Gastroesophageal sphincter (tissue), 4 donors: ENCODE results near the gene CIRBP. TPM values are rescaled to one million over a fixed set of nuclear protein-coding genes. Genes with fewer than 3 reads are reported as not detected.

ENCODE experiments used
- ATAC-seq: fragments of 150-250 bp; one replicate; pipeline ENCODE4 v1.9.1; 2016; ENCODE audit warnings: mild to moderate bottlenecking, moderate library complexity
- H3K27ac ChIP-seq, 4 donors: fragments of 200-600 bp; sonication (generic) in 3 of 4; 1 replicate in 3 of 4; 2 replicates in 1 of 4; pipeline ENCODE4 v1.5.1; 2016 to 2019
- H3K27me3 ChIP-seq: fragments of 200-600 bp; sonication (generic); one replicate; pipeline ENCODE4 v1.5.1; 2019
- H3K36me3 ChIP-seq, 2 donors: fragments of 200-600 bp; sonication (generic); one replicate each; pipeline ENCODE4 v1.5.1; 2019; ENCODE audit warnings: control low read depth in 1 of 2
- H3K4me1 ChIP-seq, 3 donors: fragments of 200-600 bp; sonication (generic); 1 replicate in 2 of 3; 2 replicates in 1 of 3; pipeline ENCODE4 v1.5.1; 2016 to 2019; ENCODE audit warnings: control low read depth in 2 of 3
- H3K4me3 ChIP-seq, 2 donors: fragments of 200-600 bp; sonication (generic); one replicate each; pipeline ENCODE4 v1.5.1; 2019; ENCODE audit warnings: mild to moderate bottlenecking in 1 of 2, moderate library complexity in 1 of 2
- H3K9me3 ChIP-seq, 3 donors: fragments of 200-600 bp; sonication (generic); one replicate each; pipeline ENCODE4 v1.5.1; 2017 to 2019; ENCODE audit warnings: control low read depth in 2 of 3
- CTCF ChIP-seq, 4 experiments: fragments of 200-600 bp in 2 of 4; fragments of 450-650 bp in 2 of 4; sonication (generic) in 1 of 4; IDR thresholded peaks; one replicate each; pipeline ENCODE4 v1.5.1; 2017 to 2019; ENCODE audit warnings: antibody characterized with exemption in 4 of 4, mild to moderate bottlenecking in 2 of 4, moderate library complexity in 2 of 4
- EP300 ChIP-seq: sonication (generic); formaldehyde crosslinking; IDR thresholded peaks from one replicate; pipeline ENCODE4 v1.6.1; 2017; ENCODE audit warnings: antibody characterized with exemption, mild to moderate bottlenecking
- POLR2A ChIP-seq, 2 donors: fragments of 450-650 bp; IDR thresholded peaks; one replicate each; pipeline ENCODE4 v1.6.1; 2017; ENCODE audit warnings: antibody characterized with exemption in 2 of 2, mild to moderate bottlenecking in 2 of 2, moderate library complexity in 1 of 2
- POLR2AphosphoS5 ChIP-seq: sonication (generic); formaldehyde crosslinking; IDR thresholded peaks from one replicate; pipeline ENCODE4 v1.6.1; 2017; ENCODE audit warnings: antibody characterized with exemption
- WGBS, 2 donors: methylation state at CpG; one replicate each; pipeline ENCODE4 v1.1.5; 2018; ENCODE audit warnings: low coverage in 1 of 2; 5-methylcytosine and 5-hydroxymethylcytosine counted together
- total RNA-seq, 4 donors: library from RNA; depleted of rRNA; stranded (reverse); fragments of >200 nt; gene quantifications; one replicate each; pipeline ENCODE4 v1.1.0, GENCODE V29; 2016

CIRBP gene
- total RNA-seq, 4 donors from 2014 or later: 350 to 708 (median 559) TPM

DNA sequence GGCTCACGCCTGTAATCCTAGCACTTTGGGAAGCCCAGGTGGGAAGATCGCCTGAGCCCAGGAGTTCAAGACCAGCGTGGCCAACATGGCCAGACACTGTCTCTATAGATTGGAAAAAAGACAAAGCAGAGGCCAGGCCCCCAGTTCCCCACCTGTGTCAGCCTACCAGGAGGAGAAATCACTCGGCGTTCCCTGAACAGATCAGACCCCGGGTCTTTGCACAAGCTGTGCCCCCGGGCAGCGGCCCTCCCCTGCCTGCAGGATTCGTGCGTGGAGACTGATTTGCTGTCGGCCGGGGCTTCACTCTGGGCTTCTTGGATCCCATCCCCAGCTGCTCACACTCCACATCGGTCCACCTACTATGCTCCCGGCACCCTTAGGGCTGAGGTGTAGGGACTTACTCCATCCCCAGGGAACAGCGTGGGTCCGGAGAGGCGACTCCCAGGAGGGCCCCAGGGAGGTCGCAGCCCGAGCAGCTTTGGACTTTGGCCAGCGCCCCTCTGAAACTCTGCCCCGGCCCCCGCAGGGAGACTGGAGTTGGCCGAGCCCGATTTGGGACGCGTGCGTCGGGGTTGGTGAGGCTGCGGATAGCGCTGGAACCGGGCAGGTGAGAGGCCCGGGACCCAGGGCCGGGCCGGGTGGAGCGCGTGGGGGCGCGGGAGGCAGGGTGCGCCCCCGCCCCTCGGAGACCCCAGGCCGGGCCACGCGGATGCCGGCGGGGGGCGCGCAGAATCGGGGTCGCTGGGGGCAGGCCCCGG lies 16.0 kb downstream of the CIRBP start:
- Histone ChIP-seq H3K9me3 (no peaks in the 10 kb centered on the region), H3K27me3 (peaks cover 73% of the 10 kb centered on the region), H3K36me3 (no peaks in the 10 kb centered on the region), H3K4me3 (peak overlapping the region in 1 of 2 donors; percentile 37), H3K4me1 (peaks cover 0 to 26% (median 3%) of the 10 kb centered on the region in 3 donors), H3K27ac (no peak overlapping the region)
- TF ChIP-seq CTCF (IDR thresholded peaks at IDR 0.05) (no peak), POLR2AphosphoS5 (no peak), EP300 (no peak), POLR2A (IDR thresholded peaks at IDR 0.05) (no peak)
- WGBS, 2 donors: 50 to 67% methylated on average over 2 to 7 of the region's 51 CpGs
- no peak for ATAC-seq

DNA sequence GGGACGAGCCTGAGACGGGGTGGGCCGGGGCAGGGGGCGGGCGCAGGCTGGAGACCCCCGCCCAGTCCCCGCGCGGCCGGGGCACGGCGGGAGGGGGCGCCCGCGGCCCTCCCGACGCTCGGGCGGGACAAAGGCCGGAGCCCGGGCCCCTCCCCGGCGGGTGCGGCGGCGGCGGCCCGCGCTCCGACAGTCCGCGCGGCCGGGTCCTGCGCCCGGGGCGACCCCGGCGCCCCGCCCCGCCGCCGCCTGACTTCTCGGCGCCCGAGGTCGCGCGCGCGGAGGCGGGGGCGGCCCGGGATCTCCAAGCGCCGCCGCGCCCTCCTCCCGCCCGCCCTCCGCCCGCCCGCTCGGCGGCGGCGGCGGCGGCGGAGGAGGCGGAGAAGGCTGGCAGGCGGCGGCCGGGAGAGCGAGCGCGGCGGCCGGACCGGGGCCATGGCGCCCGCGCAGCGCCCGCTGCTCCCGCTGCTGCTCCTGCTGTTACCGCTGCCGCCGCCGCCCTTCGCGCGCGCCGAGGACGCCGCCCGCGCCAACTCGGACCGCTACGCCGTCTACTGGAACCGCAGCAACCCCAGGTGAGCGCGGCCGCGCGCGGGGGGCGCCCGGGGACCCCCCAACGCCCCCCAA lies 16.7 kb downstream of the CIRBP start, which contains the start of gene EFNA2:
Gene EFNA2, plus strand, starts transcription at position 137 of the 624 bp plus-strand sequence. Its CDS starts 296 bp downstream, at position 433.
- Histone ChIP-seq H3K4me1 (peaks cover 0 to 24% (median 3%) of the 10 kb centered on the region in 3 donors), H3K36me3 (no peaks in the 10 kb centered on the region), H3K9me3 (no peaks in the 10 kb centered on the region), H3K4me3 (peak within 1 kb of the TSS in 1 of 2 donors; percentile 37), H3K27me3 (peaks cover 80% of the 10 kb centered on the region), H3K27ac (no peak within 1 kb of the TSS)
- peak; percentile 12 for ATAC-seq
- TF ChIP-seq EP300 (no peak), CTCF (IDR thresholded peaks at IDR 0.05) (no peak), POLR2AphosphoS5 (no peak), POLR2A (IDR thresholded peaks at IDR 0.05) (no peak)
- no CpG with 5 or more reads among the region's 113 CpGs for WGBS, 2 donors

GRCh38 chr19:1286487-1287353 lies 17.6 kb downstream of the CIRBP start:
- H3K4me3 ChIP-seq: peak overlapping the region in 1 of 2 donors; percentile 37
- TF ChIP-seq EP300: no peak
- TF ChIP-seq POLR2A (IDR thresholded peaks at IDR 0.05): no peak
- TF ChIP-seq POLR2AphosphoS5: no peak
- no peak for TF ChIP-seq CTCF (IDR thresholded peaks at IDR 0.05)
- no peaks in the 10 kb centered on the region for H3K9me3 ChIP-seq
- no peaks in the 10 kb centered on the region for H3K36me3 ChIP-seq
- no CpG with 5 or more reads among the region's 38 CpGs for WGBS, 2 donors
- peaks cover 0 to 24% (median 3%) of the 10 kb centered on the region in 3 donors for H3K4me1 ChIP-seq
- ATAC-seq: no peak
- peaks cover 89% of the 10 kb centered on the region for H3K27me3 ChIP-seq
- no peak overlapping the region for H3K27ac ChIP-seq

- TF ChIP-seq CTCF (IDR thresholded peaks at IDR 0.05): no peak
- TF ChIP-seq POLR2A (IDR thresholded peaks at IDR 0.05): no peak
- no peak for TF ChIP-seq EP300
- TF ChIP-seq POLR2AphosphoS5: no peak
- Histone ChIP-seq H3K27me3 (peaks cover 97% of the 10 kb centered on the region), H3K36me3 (no peaks in the 10 kb centered on the region), H3K4me3 (no peak overlapping the region), H3K4me1 (peaks cover 0 to 24% (median 3%) of the 10 kb centered on the region in 3 donors), H3K27ac (no peak overlapping the region), H3K9me3 (no peaks in the 10 kb centered on the region)
- no peak for ATAC-seq
- 0% methylated on average over 1 of the region's 55 CpGs; no CpG with 5 or more reads in 1 of the 2 donors for WGBS, 2 donors
These were observed 18.5 kb downstream of the CIRBP start for GRCh38 chr19:1287354-1288225.
